ENCODE results near the gene MAGI2. TPM values are rescaled to one million over a fixed set of nuclear protein-coding genes. Genes with fewer than 3 reads are reported as not detected.

MAGI2 gene
- polyA plus RNA-seq, 3 donors from 2014 or later = not detected

- Mint-ChIP-seq H3K4me1 (no peaks in the 10 kb centered on the region), H3K27me3 (ENCODE audit: low read depth in 3 of 3) (no peaks in the 10 kb centered on the region), H3K36me3 (no peaks in the 10 kb centered on the region), H3K4me3 (no peak overlapping the region), H3K27ac (no peak overlapping the region), H3K9me3 (peaks cover under 1 to 25% (median 8%) of the 10 kb centered on the region in 6 donors)
- DNase-seq = no peak
Observed at GRCh38 chr7:78420001-78420400, 1033.5 kb downstream of the MAGI2 start.

- Mint-ChIP-seq H3K27ac (no peak overlapping the region), H3K36me3 (no peaks in the 10 kb centered on the region), H3K27me3 (ENCODE audit: low read depth in 3 of 3) (peaks cover 0 to 2% (median 0%) of the 10 kb centered on the region in 3 donors), H3K4me1 (no peaks in the 10 kb centered on the region), H3K9me3 (peaks cover 0 to 18% (median 5%) of the 10 kb centered on the region in 6 donors), H3K4me3 (no peak overlapping the region)
- DNase-seq = no peak
Observed at GRCh38 chr7:78417180-78417853, 1036.2 kb downstream of the MAGI2 start.

GRCh38 chr7:78413568-78413967, 1039.9 kb downstream of the MAGI2 start:
- peaks cover 0 to 2% (median 0%) of the 10 kb centered on the region in 3 donors for H3K27me3 Mint-ChIP-seq (ENCODE audit: low read depth in 3 of 3)
- H3K27ac Mint-ChIP-seq = no peak overlapping the region
- H3K4me1 Mint-ChIP-seq = no peaks in the 10 kb centered on the region
- H3K9me3 Mint-ChIP-seq = peaks cover 0 to 12% (median 5%) of the 10 kb centered on the region in 6 donors
- no peak overlapping the region for H3K4me3 Mint-ChIP-seq
- DNase-seq = no peak
- no peaks in the 10 kb centered on the region for H3K36me3 Mint-ChIP-seq

- no peak for DNase-seq
- Mint-ChIP-seq H3K4me3 (no peak overlapping the region), H3K27me3 (ENCODE audit: low read depth in 3 of 3) (peaks cover 0 to 2% (median 0%) of the 10 kb centered on the region in 3 donors), H3K27ac (no peak overlapping the region), H3K9me3 (peaks cover 0 to 12% (median 5%) of the 10 kb centered on the region in 6 donors), H3K36me3 (no peaks in the 10 kb centered on the region), H3K4me1 (no peaks in the 10 kb centered on the region)
Observed at GRCh38 chr7:78412216-78412858, 1041.1 kb downstream of the MAGI2 start.

- peaks cover 0 to 10% (median 4%) of the 10 kb centered on the region in 6 donors for H3K9me3 Mint-ChIP-seq
- H3K36me3 Mint-ChIP-seq = no peaks in the 10 kb centered on the region
- H3K27ac Mint-ChIP-seq = no peak overlapping the region
- H3K4me1 Mint-ChIP-seq = no peaks in the 10 kb centered on the region
- no peak overlapping the region for H3K4me3 Mint-ChIP-seq
- H3K27me3 Mint-ChIP-seq (ENCODE audit: low read depth in 3 of 3) = no peaks in the 10 kb centered on the region
- no peak for DNase-seq
Observed at GRCh38 chr7:78407031-78407430, 1046.4 kb downstream of the MAGI2 start.

- no peak for DNase-seq
- peaks cover 0 to 10% (median 3%) of the 10 kb centered on the region in 6 donors for H3K9me3 Mint-ChIP-seq
- no peaks in the 10 kb centered on the region for H3K27me3 Mint-ChIP-seq (ENCODE audit: low read depth in 3 of 3)
- no peak overlapping the region for H3K4me3 Mint-ChIP-seq
- no peaks in the 10 kb centered on the region for H3K4me1 Mint-ChIP-seq
- H3K27ac Mint-ChIP-seq = no peak overlapping the region
- no peaks in the 10 kb centered on the region for H3K36me3 Mint-ChIP-seq
Observed at GRCh38 chr7:78406531-78406930, 1046.9 kb downstream of the MAGI2 start.

- H3K9me3 Mint-ChIP-seq = peaks cover 0 to 5% (median 2%) of the 10 kb centered on the region in 6 donors
- no peaks in the 10 kb centered on the region for H3K27me3 Mint-ChIP-seq (ENCODE audit: low read depth in 3 of 3)
- H3K4me3 Mint-ChIP-seq = no peak overlapping the region
- no peaks in the 10 kb centered on the region for H3K4me1 Mint-ChIP-seq
- no peak for DNase-seq
- no peaks in the 10 kb centered on the region for H3K36me3 Mint-ChIP-seq
- H3K27ac Mint-ChIP-seq = no peak overlapping the region
Observed at GRCh38 chr7:78402096-78402495, 1051.4 kb downstream of the MAGI2 start.

- H3K9me3 Mint-ChIP-seq = peaks cover 0 to 8% (median 3%) of the 10 kb centered on the region in 6 donors
- no peak for DNase-seq
- no peaks in the 10 kb centered on the region for H3K4me1 Mint-ChIP-seq
- H3K27me3 Mint-ChIP-seq (ENCODE audit: low read depth in 3 of 3) = no peaks in the 10 kb centered on the region
- no peaks in the 10 kb centered on the region for H3K36me3 Mint-ChIP-seq
- H3K4me3 Mint-ChIP-seq = no peak overlapping the region
- no peak overlapping the region for H3K27ac Mint-ChIP-seq
Observed at GRCh38 chr7:78400038-78400437, 1053.4 kb downstream of the MAGI2 start.

- Mint-ChIP-seq H3K4me1 (no peaks in the 10 kb centered on the region), H3K9me3 (peaks cover 0 to 12% (median 3%) of the 10 kb centered on the region in 6 donors), H3K27me3 (ENCODE audit: low read depth in 3 of 3) (no peaks in the 10 kb centered on the region), H3K4me3 (no peak overlapping the region), H3K27ac (no peak overlapping the region), H3K36me3 (no peaks in the 10 kb centered on the region)
- no peak for DNase-seq
Observed at GRCh38 chr7:78399033-78399769, 1054.3 kb downstream of the MAGI2 start.

- H3K4me3 Mint-ChIP-seq = no peak overlapping the region
- no peak overlapping the region for H3K27ac Mint-ChIP-seq
Observed at GRCh38 chr7:78398576-78398975, 1054.9 kb downstream of the MAGI2 start.

GRCh38 chr7:78398081-78398480, 1055.4 kb downstream of the MAGI2 start:
- Mint-ChIP-seq H3K4me1 (no peaks in the 10 kb centered on the region), H3K27me3 (ENCODE audit: low read depth in 3 of 3) (peaks cover 0 to 2% (median 0%) of the 10 kb centered on the region in 3 donors), H3K36me3 (no peaks in the 10 kb centered on the region), H3K4me3 (no peak overlapping the region), H3K27ac (no peak overlapping the region), H3K9me3 (peaks cover 0 to 13% (median 3%) of the 10 kb centered on the region in 6 donors)
- no peak for DNase-seq

More at GRCh38 chr7:78398576-78398975, 1054.9 kb downstream of the MAGI2 start:
- Mint-ChIP-seq H3K9me3 (peaks cover 0 to 13% (median 2%) of the 10 kb centered on the region in 6 donors), H3K27me3 (ENCODE audit: low read depth in 3 of 3) (peaks cover 0 to 1% (median 0%) of the 10 kb centered on the region in 3 donors), H3K36me3 (no peaks in the 10 kb centered on the region), H3K4me1 (no peaks in the 10 kb centered on the region)
- DNase-seq = no peak

- DNase-seq = no peak
- Mint-ChIP-seq H3K36me3 (no peaks in the 10 kb centered on the region), H3K4me1 (no peaks in the 10 kb centered on the region), H3K27ac (no peak overlapping the region), H3K4me3 (no peak overlapping the region), H3K9me3 (peaks cover 0 to 13% (median under 1%) of the 10 kb centered on the region in 6 donors), H3K27me3 (ENCODE audit: low read depth in 3 of 3) (peaks cover 0 to 2% (median 0%) of the 10 kb centered on the region in 3 donors)
Observed at GRCh38 chr7:78396210-78396609, 1057.3 kb downstream of the MAGI2 start.

- Mint-ChIP-seq H3K4me1 (no peaks in the 10 kb centered on the region), H3K9me3 (peaks cover 0 to 13% (median under 1%) of the 10 kb centered on the region in 6 donors), H3K27ac (no peak overlapping the region), H3K36me3 (no peaks in the 10 kb centered on the region), H3K27me3 (ENCODE audit: low read depth in 3 of 3) (peaks cover 0 to 2% (median 2%) of the 10 kb centered on the region in 3 donors), H3K4me3 (no peak overlapping the region)
- no peak for DNase-seq
Observed at GRCh38 chr7:78395298-78396036, 1058.0 kb downstream of the MAGI2 start.

All from immature natural killer cell (primary cell).